T-helper 17 cell (primary cell): ENCODE results near the gene SRCIN1. TPM values are rescaled to one million over a fixed set of nuclear protein-coding genes. Genes with fewer than 3 reads are reported as not detected.
"Not testable (repeated sequence)": the region's sequence is repeated elsewhere in the genome, so short reads cannot be mapped to it uniquely, and the experiment has no call there.

Source experiments
- ATAC-seq: fragments of 150-1000 bp; cut with Tn5 transposase; 2 replicates; pipeline ENCODE4 v1.10.0; 2021; ENCODE audit warnings: mild to moderate bottlenecking, moderate library complexity
- DNase-seq, 3 donors: peaks; one replicate each; pipeline versions ENCODE4 v3.0.0 to v3.0.0-alpha.2; 2020 to 2021
- H3K9me3 ChIP-seq: one replicate; pipeline ENCODE4 v1.7.0; 2013; ENCODE audit warnings: low read length, mild to moderate bottlenecking; ENCODE audit not compliant: control insufficient read depth, poor library complexity, severe bottlenecking
- H3K27ac Mint-ChIP-seq: one replicate; pipeline ENCODE4 v1.8.0; 2022; ENCODE audit warnings: mild to moderate bottlenecking, moderate library complexity, mixed read lengths
- H3K27me3 Mint-ChIP-seq: one replicate; pipeline ENCODE4 v1.8.0; 2022; ENCODE audit warnings: mixed read lengths
- H3K36me3 Mint-ChIP-seq: one replicate; pipeline ENCODE4 v1.8.0; 2022; ENCODE audit warnings: low read depth, mixed read lengths
- H3K4me1 Mint-ChIP-seq: one replicate; pipeline ENCODE4 v1.8.0; 2022; ENCODE audit warnings: mild to moderate bottlenecking, mixed read lengths
- H3K4me3 Mint-ChIP-seq: one replicate; pipeline ENCODE4 v1.8.0; 2022; ENCODE audit warnings: mild to moderate bottlenecking, moderate library complexity, mixed read lengths
- total RNA-seq, 4 donors: library from RNA in 2 of 4; stranded (reverse) in 2 of 4; gene quantifications; one replicate each; pipeline ENCODE4 v1.2.3 and lab custom pipeline; 2022 to 2026

Gene SRCIN1
- total RNA-seq, 2 donors from 2014 or later = 0.26 to 0.52 TPM

GRCh38 chr17:38542286-38542685, 63.5 kb downstream of the SRCIN1 start:
- H3K4me3 Mint-ChIP-seq = no peak overlapping the region
- no peaks in the 10 kb centered on the region for H3K36me3 Mint-ChIP-seq
- peaks cover 43% of the 10 kb centered on the region for H3K27me3 Mint-ChIP-seq
- no peak for ATAC-seq
- no peak for DNase-seq
- H3K4me1 Mint-ChIP-seq = peaks cover 2% of the 10 kb centered on the region
- no peak overlapping the region for H3K27ac Mint-ChIP-seq
- no peaks in the 10 kb centered on the region for H3K9me3 ChIP-seq

- Mint-ChIP-seq H3K27me3 (peaks cover 41% of the 10 kb centered on the region), H3K36me3 (no peaks in the 10 kb centered on the region), H3K4me3 (no peak overlapping the region), H3K27ac (no peak overlapping the region), H3K4me1 (no peaks in the 10 kb centered on the region)
- ATAC-seq (no peak), DNase-seq (no peak)
- H3K9me3 ChIP-seq = no peaks in the 10 kb centered on the region
Observed at GRCh38 chr17:38541281-38541680, 64.5 kb downstream of the SRCIN1 start.

GRCh38 chr17:38540514-38541045, 65.2 kb downstream of the SRCIN1 start:
- H3K9me3 ChIP-seq = no peaks in the 10 kb centered on the region
- H3K27ac Mint-ChIP-seq = no peak overlapping the region
- no peaks in the 10 kb centered on the region for H3K36me3 Mint-ChIP-seq
- H3K27me3 Mint-ChIP-seq = peaks cover 48% of the 10 kb centered on the region
- DNase-seq (no peak), ATAC-seq (no peak)
- no peaks in the 10 kb centered on the region for H3K4me1 Mint-ChIP-seq
- H3K4me3 Mint-ChIP-seq = no peak overlapping the region

- H3K27ac Mint-ChIP-seq = no peak overlapping the region
- ATAC-seq (no peak), DNase-seq (no peak)
- no peaks in the 10 kb centered on the region for H3K4me1 Mint-ChIP-seq
- no peaks in the 10 kb centered on the region for H3K9me3 ChIP-seq
- H3K36me3 Mint-ChIP-seq = no peaks in the 10 kb centered on the region
- H3K27me3 Mint-ChIP-seq = peaks cover 52% of the 10 kb centered on the region
- no peak overlapping the region for H3K4me3 Mint-ChIP-seq
Observed at GRCh38 chr17:38539386-38539785, 66.4 kb downstream of the SRCIN1 start.

GRCh38 chr17:38538906-38539305, 66.8 kb downstream of the SRCIN1 start:
- Mint-ChIP-seq H3K27me3 (peaks cover 52% of the 10 kb centered on the region), H3K27ac (no peak overlapping the region), H3K4me1 (no peaks in the 10 kb centered on the region), H3K4me3 (no peak overlapping the region), H3K36me3 (no peaks in the 10 kb centered on the region)
- no peak for ATAC-seq
- no peaks in the 10 kb centered on the region for H3K9me3 ChIP-seq
- DNase-seq = no peak

- DNase-seq (no peak), ATAC-seq (no peak)
- no peak overlapping the region for H3K27ac Mint-ChIP-seq
- no peaks in the 10 kb centered on the region for H3K4me1 Mint-ChIP-seq
- H3K9me3 ChIP-seq = no peaks in the 10 kb centered on the region
- no peaks in the 10 kb centered on the region for H3K36me3 Mint-ChIP-seq
- H3K4me3 Mint-ChIP-seq = no peak overlapping the region
- peaks cover 50% of the 10 kb centered on the region for H3K27me3 Mint-ChIP-seq
Observed at GRCh38 chr17:38536661-38537060, 69.1 kb downstream of the SRCIN1 start.

GRCh38 chr17:38535886-38536285, 69.9 kb downstream of the SRCIN1 start:
- no peak for ATAC-seq
- DNase-seq = no peak
- no peaks in the 10 kb centered on the region for H3K4me1 Mint-ChIP-seq
- no peak overlapping the region for H3K27ac Mint-ChIP-seq
- H3K27me3 Mint-ChIP-seq = peaks cover 52% of the 10 kb centered on the region
- H3K4me3 Mint-ChIP-seq = no peak overlapping the region
- no peaks in the 10 kb centered on the region for H3K36me3 Mint-ChIP-seq
- no peaks in the 10 kb centered on the region for H3K9me3 ChIP-seq

GRCh38 chr17:38534498-38534885, 71.3 kb downstream of the SRCIN1 start:
- H3K4me3 Mint-ChIP-seq = no peak overlapping the region
- no peak for DNase-seq
- no peaks in the 10 kb centered on the region for H3K9me3 ChIP-seq
- H3K27ac Mint-ChIP-seq = no peak overlapping the region
- H3K36me3 Mint-ChIP-seq = no peaks in the 10 kb centered on the region
- ATAC-seq = no peak
- no peaks in the 10 kb centered on the region for H3K4me1 Mint-ChIP-seq
- peaks cover 52% of the 10 kb centered on the region for H3K27me3 Mint-ChIP-seq

GRCh38 chr17:38533866-38534497, 71.8 kb downstream of the SRCIN1 start:
- Mint-ChIP-seq H3K36me3 (no peaks in the 10 kb centered on the region), H3K4me3 (no peak overlapping the region), H3K27me3 (peaks cover 49% of the 10 kb centered on the region), H3K4me1 (no peaks in the 10 kb centered on the region), H3K27ac (no peak overlapping the region)
- no peaks in the 10 kb centered on the region for H3K9me3 ChIP-seq
- ATAC-seq (no peak), DNase-seq (no peak)

GRCh38 chr17:38533241-38533640, 72.5 kb downstream of the SRCIN1 start:
- no peak for DNase-seq
- no peak for ATAC-seq
- no peaks in the 10 kb centered on the region for H3K4me1 Mint-ChIP-seq

GRCh38 chr17:38532451-38532850, 73.3 kb downstream of the SRCIN1 start:
- Mint-ChIP-seq H3K27me3 (peaks cover 61% of the 10 kb centered on the region), H3K4me1 (no peaks in the 10 kb centered on the region)

More at GRCh38 chr17:38533241-38533640, 72.5 kb downstream of the SRCIN1 start:
- no peaks in the 10 kb centered on the region for H3K9me3 ChIP-seq
- no peak overlapping the region for H3K27ac Mint-ChIP-seq
- no peak overlapping the region for H3K4me3 Mint-ChIP-seq
- peaks cover 55% of the 10 kb centered on the region for H3K27me3 Mint-ChIP-seq
- no peaks in the 10 kb centered on the region for H3K36me3 Mint-ChIP-seq

GRCh38 chr17:38531761-38532160, 74.0 kb downstream of the SRCIN1 start:
- not testable (repeated sequence) for H3K36me3 Mint-ChIP-seq, H3K4me1 Mint-ChIP-seq, H3K9me3 ChIP-seq, H3K27ac Mint-ChIP-seq, DNase-seq, H3K4me3 Mint-ChIP-seq, ATAC-seq
- peaks cover 59% of the 10 kb centered on the region for H3K27me3 Mint-ChIP-seq

More at GRCh38 chr17:38532451-38532850, 73.3 kb downstream of the SRCIN1 start:
- DNase-seq (no peak), ATAC-seq (no peak)
- H3K27ac Mint-ChIP-seq = no peak overlapping the region
- H3K9me3 ChIP-seq = no peaks in the 10 kb centered on the region
- no peaks in the 10 kb centered on the region for H3K36me3 Mint-ChIP-seq
- H3K4me3 Mint-ChIP-seq = no peak overlapping the region

- ATAC-seq, H3K27ac Mint-ChIP-seq, H3K4me1 Mint-ChIP-seq, H3K9me3 ChIP-seq, H3K36me3 Mint-ChIP-seq, DNase-seq, H3K4me3 Mint-ChIP-seq: not testable (repeated sequence)
- peaks cover 50% of the 10 kb centered on the region for H3K27me3 Mint-ChIP-seq
Observed at GRCh38 chr17:38530856-38531255, 74.9 kb downstream of the SRCIN1 start.

- ATAC-seq, H3K4me1 Mint-ChIP-seq, H3K4me3 Mint-ChIP-seq, H3K27ac Mint-ChIP-seq, H3K9me3 ChIP-seq, DNase-seq, H3K36me3 Mint-ChIP-seq: not testable (repeated sequence)
- H3K27me3 Mint-ChIP-seq = peaks cover 44% of the 10 kb centered on the region
Observed at GRCh38 chr17:38528141-38528540, 77.6 kb downstream of the SRCIN1 start.
